ENCODE measurements around the gene HSD17B4. TPM values are rescaled to one million over a fixed set of nuclear protein-coding genes. Genes with fewer than 3 reads are reported as not detected.
"Not testable (repeated sequence)": the region's sequence is repeated elsewhere in the genome, so short reads cannot be mapped to it uniquely, and the experiment has no call there.

Gene HSD17B4
- total RNA-seq, 1 donor from 2014 or later = 364 TPM

DNA sequence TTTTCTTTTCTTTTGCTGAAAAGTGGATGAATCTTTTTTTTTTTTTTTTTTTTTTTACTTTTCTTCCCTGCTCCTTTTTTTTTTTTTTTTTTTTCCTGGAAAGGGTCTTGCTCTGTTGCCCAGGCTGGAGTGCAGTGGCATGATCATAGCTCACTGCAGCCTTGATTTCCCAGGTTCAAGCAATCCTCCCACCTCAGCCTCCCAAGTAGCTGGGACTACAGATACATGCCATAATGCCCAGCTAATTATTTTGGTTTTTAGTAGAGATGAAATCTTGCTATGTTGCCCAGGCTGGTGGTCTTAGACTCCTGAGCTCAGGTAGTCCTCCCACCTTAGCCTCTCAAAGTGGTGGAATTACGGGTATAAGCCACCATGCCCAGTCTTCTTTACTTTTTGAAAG lies 20.9 kb downstream of the HSD17B4 start:
- Histone ChIP-seq H3K36me3 (peaks cover 41% of the 10 kb centered on the region), H3K4me3 (no peak overlapping the region), H3K4me1 (peaks cover 3% of the 10 kb centered on the region), H3K9me3 (peaks cover 13% of the 10 kb centered on the region), H3K27me3 (ENCODE audit: low read depth) (no peaks in the 10 kb centered on the region), H3K27ac (no peak overlapping the region)
- ATAC-seq (no peak), DNase-seq (no peak)
- TF ChIP-seq, protein P1, sequence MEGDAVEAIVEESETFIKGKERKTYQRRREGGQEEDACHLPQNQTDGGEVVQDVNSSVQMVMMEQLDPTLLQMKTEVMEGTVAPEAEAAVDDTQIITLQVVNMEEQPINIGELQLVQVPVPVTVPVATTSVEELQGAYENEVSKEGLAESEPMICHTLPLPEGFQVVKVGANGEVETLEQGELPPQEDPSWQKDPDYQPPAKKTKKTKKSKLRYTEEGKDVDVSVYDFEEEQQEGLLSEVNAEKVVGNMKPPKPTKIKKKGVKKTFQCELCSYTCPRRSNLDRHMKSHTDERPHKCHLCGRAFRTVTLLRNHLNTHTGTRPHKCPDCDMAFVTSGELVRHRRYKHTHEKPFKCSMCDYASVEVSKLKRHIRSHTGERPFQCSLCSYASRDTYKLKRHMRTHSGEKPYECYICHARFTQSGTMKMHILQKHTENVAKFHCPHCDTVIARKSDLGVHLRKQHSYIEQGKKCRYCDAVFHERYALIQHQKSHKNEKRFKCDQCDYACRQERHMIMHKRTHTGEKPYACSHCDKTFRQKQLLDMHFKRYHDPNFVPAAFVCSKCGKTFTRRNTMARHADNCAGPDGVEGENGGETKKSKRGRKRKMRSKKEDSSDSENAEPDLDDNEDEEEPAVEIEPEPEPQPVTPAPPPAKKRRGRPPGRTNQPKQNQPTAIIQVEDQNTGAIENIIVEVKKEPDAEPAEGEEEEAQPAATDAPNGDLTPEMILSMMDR (IDR thresholded peaks at IDR 0.05) = no peak
- intact Hi-C loops (cut with DNase I) = no loop called here

DNA sequence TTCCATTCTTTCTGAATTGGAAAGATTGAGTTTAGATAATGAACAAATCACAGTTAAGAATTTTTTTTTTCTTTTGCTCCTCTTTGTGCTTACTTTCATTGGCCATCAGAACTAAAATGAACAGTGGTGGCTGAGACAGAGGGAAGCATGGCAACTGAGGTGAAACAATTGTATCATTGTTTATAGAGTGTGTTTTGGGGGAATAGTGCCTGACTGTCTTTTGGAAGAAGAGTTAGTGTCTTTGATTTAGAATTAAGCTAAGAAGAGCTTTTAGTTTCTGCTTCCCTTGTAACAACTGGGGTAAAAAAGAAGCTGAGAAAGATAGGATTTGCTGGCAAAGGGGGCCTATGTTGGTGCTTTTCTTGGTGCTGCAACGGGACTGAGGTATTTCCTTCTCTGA lies 24.0 kb downstream of the HSD17B4 start:
- Histone ChIP-seq H3K9me3 (no peaks in the 10 kb centered on the region), H3K27me3 (ENCODE audit: low read depth) (no peaks in the 10 kb centered on the region), H3K4me1 (no peaks in the 10 kb centered on the region), H3K27ac (no peak overlapping the region), H3K36me3 (peaks cover 68% of the 10 kb centered on the region), H3K4me3 (no peak overlapping the region)
- TF ChIP-seq, protein P1 (IDR thresholded peaks at IDR 0.05) = no peak
- no peak for DNase-seq
- no peak for ATAC-seq
- intact Hi-C loops (cut with DNase I) = no loop called here

DNA sequence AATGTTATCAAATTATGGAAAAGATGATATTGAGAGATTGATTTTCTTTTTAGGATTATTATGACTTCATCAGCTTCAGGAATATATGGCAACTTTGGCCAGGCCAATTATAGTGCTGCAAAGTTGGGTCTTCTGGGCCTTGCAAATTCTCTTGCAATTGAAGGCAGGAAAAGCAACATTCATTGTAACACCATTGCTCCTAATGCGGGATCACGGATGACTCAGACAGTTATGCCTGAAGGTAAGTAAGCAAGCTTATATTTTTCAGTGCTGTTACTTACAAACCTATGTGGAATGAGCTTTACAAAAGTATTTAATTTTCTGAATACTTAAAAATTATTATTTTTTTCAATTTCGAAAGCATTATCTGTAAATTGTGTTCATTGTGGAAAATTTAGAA lies 26.5 kb downstream of the HSD17B4 start:
- no peak overlapping the region for H3K4me3 ChIP-seq
- DNase-seq = no peak
- no peak for ATAC-seq
- no peaks in the 10 kb centered on the region for H3K9me3 ChIP-seq
- no peaks in the 10 kb centered on the region for H3K4me1 ChIP-seq
- peaks cover 85% of the 10 kb centered on the region for H3K36me3 ChIP-seq
- no peaks in the 10 kb centered on the region for H3K27me3 ChIP-seq (ENCODE audit: low read depth)
- intact Hi-C loops (cut with DNase I) = no loop called here
- H3K27ac ChIP-seq = no peak overlapping the region
- TF ChIP-seq, protein P1 (IDR thresholded peaks at IDR 0.05) = no peak

DNA sequence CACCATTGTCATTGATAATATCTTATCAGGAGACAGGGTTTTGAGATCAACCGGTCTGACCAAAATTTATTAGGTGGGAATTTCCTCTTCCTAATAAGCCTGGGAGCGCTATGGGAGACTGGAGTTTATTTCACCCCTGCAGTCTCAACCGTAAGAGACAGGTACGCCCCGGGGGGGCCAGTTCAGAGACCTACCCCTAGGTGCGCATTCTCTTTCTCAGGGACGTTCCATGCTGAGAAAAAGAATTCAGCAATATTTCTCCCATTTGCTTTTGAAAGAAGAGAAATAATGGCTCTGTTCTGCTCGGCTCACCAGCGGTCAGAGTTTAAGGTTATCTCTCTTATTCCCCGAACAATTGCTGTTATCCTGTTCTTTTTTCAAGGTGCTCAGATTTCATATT lies 28.3 kb downstream of the HSD17B4 start:
- H3K36me3 ChIP-seq = peaks cover 85% of the 10 kb centered on the region
- DNase-seq, H3K9me3 ChIP-seq: not testable (repeated sequence)

DNA sequence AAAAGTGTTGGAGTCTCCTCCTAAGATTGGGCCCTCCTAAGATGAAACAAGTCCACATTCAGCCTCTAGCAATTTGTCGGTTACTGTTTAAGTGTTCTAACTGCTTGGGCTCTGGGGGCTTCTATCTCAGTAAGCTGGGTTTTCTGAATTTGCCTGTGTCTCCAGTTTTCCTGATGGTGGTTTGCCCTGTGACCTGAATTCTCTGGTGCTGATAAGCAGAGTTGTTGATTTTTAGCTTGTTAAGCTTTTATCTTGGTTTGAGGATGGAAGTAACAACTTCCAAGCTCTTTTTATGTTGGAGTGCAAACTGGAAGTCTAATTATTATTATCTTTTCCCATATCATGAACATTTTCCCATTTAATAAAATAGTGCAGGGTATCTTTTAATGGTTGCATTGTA lies 30.9 kb downstream of the HSD17B4 start:
- Histone ChIP-seq H3K27me3 (ENCODE audit: low read depth) (no peaks in the 10 kb centered on the region), H3K36me3 (peaks cover 85% of the 10 kb centered on the region), H3K4me1 (no peaks in the 10 kb centered on the region), H3K27ac (no peak overlapping the region), H3K9me3 (no peaks in the 10 kb centered on the region), H3K4me3 (no peak overlapping the region)
- DNase-seq (no peak), ATAC-seq (no peak)
- intact Hi-C loops (cut with DNase I) = no loop called here
- TF ChIP-seq, protein P1 (IDR thresholded peaks at IDR 0.05) = no peak

More for the DNA sequence above, 28.3 kb downstream of the HSD17B4 start:
- ATAC-seq; intact Hi-C loops (cut with DNase I); H3K27me3 ChIP-seq (ENCODE audit: low read depth); H3K4me3 ChIP-seq; H3K27ac ChIP-seq; H3K4me1 ChIP-seq: not testable (repeated sequence)

DNA sequence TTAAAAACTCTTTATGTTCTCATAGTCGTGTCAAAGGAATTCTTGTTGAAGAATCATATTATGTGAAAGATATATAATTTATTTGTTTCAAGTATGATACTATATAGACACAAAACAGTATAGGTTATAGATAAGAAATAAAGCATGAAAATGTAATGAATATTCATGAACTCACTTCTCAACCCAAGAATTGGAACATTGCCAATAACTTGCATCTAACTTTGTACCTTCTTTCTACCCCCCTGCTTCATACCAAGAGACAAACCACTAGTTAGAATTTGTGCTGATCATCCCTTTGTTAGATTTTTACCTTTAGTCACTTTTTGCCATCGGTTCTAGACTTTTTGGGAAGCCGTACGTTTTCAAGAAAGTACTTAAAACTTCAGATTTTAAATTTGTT lies 32.6 kb downstream of the HSD17B4 start:
- intact Hi-C loops (cut with DNase I) = no loop called here
- H3K4me3 ChIP-seq = no peak overlapping the region
- no peaks in the 10 kb centered on the region for H3K4me1 ChIP-seq
- no peaks in the 10 kb centered on the region for H3K27me3 ChIP-seq (ENCODE audit: low read depth)
- ATAC-seq = no peak
- no peak overlapping the region for H3K27ac ChIP-seq
- peaks cover 82% of the 10 kb centered on the region for H3K36me3 ChIP-seq
- TF ChIP-seq, protein P1 (IDR thresholded peaks at IDR 0.05) = no peak
- DNase-seq = no peak
- H3K9me3 ChIP-seq = no peaks in the 10 kb centered on the region
